GM23248 (cell line): ENCODE data around the gene CERKL. TPM values are rescaled to one million over a fixed set of nuclear protein-coding genes. Genes with fewer than 3 reads are reported as not detected.

ENCODE experiments used
- DNase-seq: peaks from one replicate; pipeline ENCODE4 v3.0.0-alpha.2; 2015
- H2AFZ ChIP-seq: fragments of 200-600 bp; sonication (generic); 2 replicates; pipeline ENCODE4 v1.6.1; 2016; ENCODE audit warnings: antibody characterized with exemption
- H3F3A ChIP-seq: fragments of 200-600 bp; sonication (generic); 2 replicates; pipeline ENCODE4 v1.6.1; 2016; ENCODE audit warnings: mild to moderate bottlenecking, antibody characterized with exemption, mixed run types; ENCODE audit not compliant: insufficient read depth
- H3K27ac ChIP-seq: fragments of 200-600 bp; sonication (generic); 2 replicates; pipeline ENCODE4 v1.5.1; 2016; ENCODE audit warnings: mild to moderate bottlenecking
- H3K27me3 ChIP-seq: fragments of 200-600 bp; sonication (generic); replicated peaks from 2 replicates; pipeline ENCODE4 v1.6.1; 2016; ENCODE audit warnings: mild to moderate bottlenecking; ENCODE audit not compliant: insufficient read depth
- H3K36me3 ChIP-seq: fragments of 200-600 bp; sonication (generic); 2 replicates; pipeline ENCODE4 v1.6.1; 2016; ENCODE audit warnings: low read depth, mild to moderate bottlenecking
- H3K4me1 ChIP-seq: fragments of 200-600 bp; sonication (generic); 2 replicates; pipeline ENCODE4 v1.6.1; 2016; ENCODE audit warnings: mild to moderate bottlenecking; ENCODE audit not compliant: insufficient read depth
- H3K4me2 ChIP-seq: fragments of 200-600 bp; sonication (generic); one replicate; pipeline ENCODE4 v1.6.1; 2016; ENCODE audit warnings: mild to moderate bottlenecking; ENCODE audit not compliant: unreplicated experiment
- H3K4me3 ChIP-seq: fragments of 200-600 bp; sonication (generic); 2 replicates; pipeline ENCODE4 v1.5.1; 2016; ENCODE audit warnings: mild to moderate bottlenecking
- H3K79me2 ChIP-seq: fragments of 200-600 bp; sonication (generic); 2 replicates; pipeline ENCODE4 v1.6.1; 2016; ENCODE audit warnings: mild to moderate bottlenecking; ENCODE audit not compliant: insufficient read depth
- H3K9ac ChIP-seq: fragments of 200-600 bp; sonication (generic); 2 replicates; pipeline ENCODE4 v1.6.1; 2016; ENCODE audit warnings: mild to moderate bottlenecking
- H3K9me2 ChIP-seq: fragments of 200-600 bp; sonication (generic); 2 replicates; pipeline ENCODE4 v1.6.1; 2016; ENCODE audit warnings: mixed run types, mild to moderate bottlenecking, moderate library complexity; ENCODE audit not compliant: insufficient read depth
- H3K9me3 ChIP-seq: fragments of 200-600 bp; sonication (generic); one replicate; pipeline ENCODE4 v1.6.1; 2017; ENCODE audit warnings: low read depth
- H4K20me1 ChIP-seq: fragments of 200-600 bp; sonication (generic); 2 replicates; pipeline ENCODE4 v1.6.0; 2016; ENCODE audit not compliant: insufficient read depth
- EZH2 ChIP-seq: fragments of 200-600 bp; sonication (generic); IDR thresholded peaks from 2 replicates; pipeline ENCODE4 v1.6.1; 2018; ENCODE audit warnings: antibody characterized with exemption, mild to moderate bottlenecking; ENCODE audit not compliant: insufficient read depth, poor library complexity, severe bottlenecking
- EZH2phosphoT487 ChIP-seq: fragments of 200-600 bp; sonication (generic); IDR thresholded peaks from 2 replicates; pipeline ENCODE4 v1.6.1; 2018; ENCODE audit warnings: antibody characterized with exemption, moderate library complexity, mild to moderate bottlenecking, low read depth; ENCODE audit not compliant: insufficient read depth
- WGBS, 2 experiments: methylation state at CpG; one replicate each; pipeline ENCODE4 v1.1.6; 2015 to 2017; ENCODE audit warnings: low lambda C conversion rate in 2 of 2, low coverage in 1 of 2; ENCODE audit errors: missing lambda C conversion rate in 2 of 2; 5-methylcytosine and 5-hydroxymethylcytosine counted together
- in situ Hi-C: fragments of 300-500 bp; cut with MboI; formaldehyde crosslinking; loops from 2 replicates; pipeline ENCODE4 v1.15.0; 2020
- polyA plus RNA-seq: library from polyadenylated mRNA; unstranded; fragments of >200 nt; fragmentation: Nextera tagmentation; extraction: Ambion mirVana; gene quantifications from 2 replicates; pipeline ENCODE4 v1.2.1, GENCODE V29; 2016
- total RNA-seq: library from RNA; depleted of rRNA; stranded (reverse); fragments of >200 nt; shearing (Covaris generic); gene quantifications from 2 replicates; pipeline ENCODE4 v1.2.3, GENCODE V29; 2014

Gene CERKL
- total and polyA plus RNA-seq, 2 experiments from 2014 or later, result 5.2 TPM; not detected in 1

GRCh38 chr2:181589779-181590178, 67.1 kb downstream of the CERKL start:
- 13 to 26% methylated on average over 2 of the region's 2 CpGs for WGBS, 2 experiments
- H3K27ac ChIP-seq, result no peak overlapping the region
- in situ Hi-C loops, result no loop called here

GRCh38 chr2:181588546-181588945, 68.4 kb downstream of the CERKL start:
- H3K4me1 ChIP-seq, result no peaks in the 10 kb centered on the region
- no peak for DNase-seq
- no peaks in the 10 kb centered on the region for H3F3A ChIP-seq
- peaks cover 37% of the 10 kb centered on the region for H3K27me3 ChIP-seq
- no peaks in the 10 kb centered on the region for H4K20me1 ChIP-seq
- no peaks in the 10 kb centered on the region for H3K9me3 ChIP-seq
- no peak overlapping the region for H3K4me2 ChIP-seq
- H3K27ac ChIP-seq, result no peak overlapping the region
- H3K9me2 ChIP-seq, result peaks cover 3% of the 10 kb centered on the region; the same call in 1 of the 2 replicates
- no peaks in the 10 kb centered on the region for H3K79me2 ChIP-seq
- no peaks in the 10 kb centered on the region for H3K36me3 ChIP-seq
- H3K4me3 ChIP-seq, result no peak overlapping the region
- TF ChIP-seq EZH2 (no peak), EZH2phosphoT487 (no peak)
- H2AFZ ChIP-seq, result no peak overlapping the region
- 50 to 56% methylated on average over 3 of the region's 3 CpGs for WGBS, 2 experiments
- in situ Hi-C loops, result no loop called here
- H3K9ac ChIP-seq, result no peak overlapping the region

More at GRCh38 chr2:181589779-181590178, 67.1 kb downstream of the CERKL start:
- Histone ChIP-seq H2AFZ (no peak overlapping the region), H3K79me2 (no peaks in the 10 kb centered on the region), H4K20me1 (no peaks in the 10 kb centered on the region), H3K4me3 (no peak overlapping the region), H3K9me2 (peaks cover 3% of the 10 kb centered on the region; the same call in 1 of the 2 replicates), H3F3A (no peaks in the 10 kb centered on the region), H3K36me3 (no peaks in the 10 kb centered on the region), H3K27me3 (peaks cover 42% of the 10 kb centered on the region), H3K9me3 (no peaks in the 10 kb centered on the region), H3K4me2 (no peak overlapping the region), H3K9ac (no peak overlapping the region), H3K4me1 (no peaks in the 10 kb centered on the region)
- TF ChIP-seq EZH2phosphoT487, result no peak
- no peak for TF ChIP-seq EZH2
- no peak for DNase-seq

GRCh38 chr2:181586569-181587081, 70.3 kb downstream of the CERKL start:
- H3K4me2 ChIP-seq, result no peak overlapping the region
- H4K20me1 ChIP-seq, result no peaks in the 10 kb centered on the region
- H3K9me3 ChIP-seq, result no peaks in the 10 kb centered on the region
- H3F3A ChIP-seq, result no peaks in the 10 kb centered on the region
- H3K4me1 ChIP-seq, result no peaks in the 10 kb centered on the region
- H3K27ac ChIP-seq, result no peak overlapping the region
- no peaks in the 10 kb centered on the region for H3K36me3 ChIP-seq
- H3K9ac ChIP-seq, result no peak overlapping the region
- peaks cover 3% of the 10 kb centered on the region; the same call in 1 of the 2 replicates for H3K9me2 ChIP-seq
- no peak overlapping the region for H2AFZ ChIP-seq
- H3K4me3 ChIP-seq, result no peak overlapping the region
- no peaks in the 10 kb centered on the region for H3K79me2 ChIP-seq
- in situ Hi-C loops, result no loop called here
- no peak for TF ChIP-seq EZH2
- no peak for TF ChIP-seq EZH2phosphoT487
- no peak for DNase-seq
- H3K27me3 ChIP-seq, result peaks cover 27% of the 10 kb centered on the region; the same call in 1 of the 2 replicates
- WGBS, 2 experiments, result 22 to 24% methylated on average over 4 of the region's 4 CpGs

- Histone ChIP-seq H3F3A (no peaks in the 10 kb centered on the region), H3K9me3 (no peaks in the 10 kb centered on the region), H3K9me2 (peaks cover 3% of the 10 kb centered on the region; the same call in 1 of the 2 replicates), H3K79me2 (no peaks in the 10 kb centered on the region), H3K27ac (no peak overlapping the region), H3K9ac (no peak overlapping the region), H4K20me1 (no peaks in the 10 kb centered on the region), H3K4me1 (no peaks in the 10 kb centered on the region), H3K4me2 (no peak overlapping the region), H3K4me3 (no peak overlapping the region), H2AFZ (no peak overlapping the region), H3K36me3 (no peaks in the 10 kb centered on the region), H3K27me3 (peaks cover 21% of the 10 kb centered on the region; the same call in 1 of the 2 replicates)
- no peak for DNase-seq
- 21 to 23% methylated on average over 3 of the region's 3 CpGs for WGBS, 2 experiments
- in situ Hi-C loops, result no loop called here
- TF ChIP-seq EZH2 (no peak), EZH2phosphoT487 (no peak)
Measured at GRCh38 chr2:181585732-181586131, 71.2 kb downstream of the CERKL start.

- WGBS, 2 experiments, result 17 to 32% methylated on average over 2 of the region's 2 CpGs
- Histone ChIP-seq H3K4me1 (no peaks in the 10 kb centered on the region), H3F3A (no peaks in the 10 kb centered on the region), H3K27me3 (peaks cover 18% of the 10 kb centered on the region), H3K4me3 (no peak overlapping the region), H3K36me3 (no peaks in the 10 kb centered on the region), H2AFZ (no peak overlapping the region), H3K79me2 (no peaks in the 10 kb centered on the region), H4K20me1 (no peaks in the 10 kb centered on the region), H3K27ac (no peak overlapping the region), H3K9me3 (no peaks in the 10 kb centered on the region), H3K4me2 (no peak overlapping the region), H3K9me2 (no peaks in the 10 kb centered on the region), H3K9ac (no peak overlapping the region)
- no peak for DNase-seq
- in situ Hi-C loops, result no loop called here
- TF ChIP-seq EZH2phosphoT487, result no peak
- no peak for TF ChIP-seq EZH2
Measured at GRCh38 chr2:181581534-181581933, 75.4 kb downstream of the CERKL start.
